ENCODE results near the gene URB1.

GRCh38 chr21:32338209-32338921 lies 54.4 kb downstream of the URB1 start:
- no peak for TF ChIP-seq CTCF (IDR thresholded peaks at IDR 0.05)
- TF ChIP-seq POLR2A (IDR thresholded peaks at IDR 0.05), result no peak

Measured in heart left ventricle (tissue), 13 donors.